Measurements from ENCODE around the gene TUBA1B.

TUBA1B gene

GRCh38 chr12:49089821-49090773 lies 41.1 kb downstream of the TUBA1B start:
- DNase-seq, result peak in 2 of 3 experiments; percentile 67 to 74

DNA sequence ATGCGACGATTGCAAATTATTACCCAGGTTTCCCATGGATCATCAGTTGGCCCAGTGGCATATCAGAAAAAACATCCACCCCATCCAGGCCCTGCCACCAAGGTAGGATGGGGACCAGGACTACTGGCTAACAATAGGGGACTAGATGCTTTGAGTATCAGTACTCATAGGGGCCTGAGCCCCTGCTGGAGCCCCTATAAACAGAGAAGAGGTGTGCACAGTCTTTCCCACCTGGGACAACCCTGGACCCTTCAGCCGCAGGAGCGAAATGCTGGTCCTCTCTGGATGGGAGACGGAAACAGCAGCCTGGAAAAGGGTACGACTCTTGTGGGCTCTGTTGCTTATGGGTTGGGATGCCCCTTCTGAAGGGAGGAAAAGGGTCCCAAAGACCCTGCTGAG lies 42.3 kb downstream of the TUBA1B start:
- DNase-seq, result no peak

- DNase-seq, result peak; percentile 85 to 96 (median 88)
Observed at GRCh38 chr12:49088150-49088931, 42.9 kb downstream of the TUBA1B start.

DNA sequence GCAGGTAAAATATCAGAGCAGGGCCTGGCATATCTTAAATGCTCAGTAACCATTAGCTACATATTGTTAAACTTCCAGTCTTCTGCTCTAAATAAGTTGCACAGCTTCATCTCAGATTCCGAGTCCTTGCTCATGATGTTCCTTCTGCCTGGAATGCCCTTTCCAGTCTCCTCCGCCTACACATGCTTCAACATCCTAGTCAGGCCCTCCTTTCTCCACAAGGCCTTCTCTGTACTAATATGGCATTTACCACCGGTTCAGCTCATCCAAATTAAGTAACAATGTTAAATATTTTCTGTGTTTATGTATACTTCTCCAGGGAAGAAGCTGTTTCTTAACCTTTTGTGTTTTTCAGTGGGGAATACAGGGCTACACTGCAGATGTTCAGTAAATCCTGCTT lies 45.1 kb downstream of the TUBA1B start:
- DNase-seq, result no peak

- no peak for DNase-seq
Observed at GRCh38 chr12:49084438-49084837, 46.8 kb downstream of the TUBA1B start.

- DNase-seq, result no peak
Observed at GRCh38 chr12:49079793-49080192, 51.4 kb downstream of the TUBA1B start.
